ENCODE results near the gene HSH2D. TPM values are rescaled to one million over a fixed set of nuclear protein-coding genes. Genes with fewer than 3 reads are reported as not detected.
A peak's percentile ranks its signal among the peaks of the same experiment; 100 is the strongest.
"Not testable (repeated sequence)": the region's sequence is repeated elsewhere in the genome, so short reads cannot be mapped to it uniquely, and the experiment has no call there.

Gene HSH2D
- total RNA-seq, 1 donor from 2014 or later, result not detected

DNA sequence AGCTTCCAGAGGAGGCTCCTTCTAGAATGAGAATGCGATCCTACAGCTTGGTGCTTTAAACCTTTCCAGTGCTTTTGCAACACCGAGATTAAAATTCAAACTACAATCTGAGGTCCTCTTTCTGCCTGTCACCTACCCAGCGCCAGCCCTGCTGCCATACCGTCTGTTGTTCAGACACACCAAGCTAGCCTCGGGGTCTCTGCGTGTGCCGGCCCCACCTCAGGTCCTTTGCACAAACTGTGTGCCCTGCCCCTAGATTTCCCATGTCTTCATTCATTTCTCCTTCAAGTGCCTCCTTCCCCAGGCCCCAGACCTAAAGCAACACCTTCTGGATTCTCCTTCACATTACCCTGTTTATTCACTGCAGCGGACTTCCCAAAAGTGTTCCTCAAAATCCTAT lies 11.1 kb downstream of the HSH2D start:
- DNase-seq (ENCODE audit: low read depth in 2 of 2), result no peak

DNA sequence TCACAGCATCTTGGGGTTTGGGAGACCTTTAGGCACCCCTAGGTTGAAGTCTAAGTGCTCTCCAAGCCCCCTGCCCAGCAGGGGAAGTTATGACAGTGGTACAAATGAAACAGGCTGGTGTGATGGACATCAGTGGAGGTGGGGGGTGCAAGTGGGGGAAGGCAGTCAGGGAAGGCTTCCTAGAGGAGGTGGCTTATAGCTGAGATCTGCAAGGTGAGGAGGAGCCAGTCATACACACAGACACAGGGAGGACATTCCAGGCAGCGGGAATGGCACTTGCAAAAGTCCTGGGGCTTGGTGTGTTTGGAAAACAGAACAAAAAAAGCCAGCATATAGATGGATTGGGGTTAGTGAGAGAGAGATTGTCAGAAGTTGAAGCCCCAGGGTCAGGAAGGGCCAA lies 11.6 kb downstream of the HSH2D start:
- DNase-seq (ENCODE audit: low read depth in 2 of 2), result no peak

DNA sequence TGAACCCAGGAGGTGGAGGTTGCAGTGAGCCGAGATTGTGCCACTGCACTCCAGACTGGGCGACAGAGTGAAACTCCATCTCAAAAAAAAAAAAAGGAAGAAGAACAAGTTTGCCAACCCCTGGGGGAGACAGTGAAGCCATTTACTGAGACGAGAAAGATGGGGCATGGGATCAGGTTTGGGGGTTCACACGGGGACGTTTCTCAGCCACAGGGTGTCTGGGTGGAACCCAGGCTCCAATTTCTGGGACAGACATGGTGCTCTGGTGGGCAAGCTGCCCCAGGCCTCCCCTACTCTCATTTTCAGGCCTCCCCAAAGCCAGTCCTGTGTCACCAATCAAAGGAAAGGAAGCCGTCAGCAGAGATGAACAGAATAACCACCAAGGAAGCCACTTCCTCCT lies 13.4 kb downstream of the HSH2D start:
- no peak for DNase-seq (ENCODE audit: low read depth in 2 of 2)

DNA sequence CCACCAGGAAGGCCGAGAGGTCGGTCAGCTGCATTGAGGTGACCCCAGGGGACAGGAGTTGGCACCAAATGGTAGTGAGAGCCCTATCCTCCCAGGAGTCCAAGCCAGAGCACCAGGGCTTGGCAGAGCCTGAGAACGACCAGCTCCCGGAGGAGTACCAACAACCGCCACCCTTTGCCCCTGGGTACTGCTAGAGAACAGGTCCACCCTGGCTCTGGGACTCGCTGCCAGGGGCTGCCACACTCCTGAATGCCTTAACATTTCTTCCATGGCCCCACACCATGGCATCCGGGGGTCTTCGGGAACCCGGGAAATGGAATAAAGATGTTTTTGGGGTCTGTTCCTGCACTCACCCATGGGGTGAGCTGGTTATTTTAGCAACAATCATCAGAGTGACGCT lies 14.1 kb downstream of the HSH2D start:
- no peak for DNase-seq (ENCODE audit: low read depth in 2 of 2)

DNA sequence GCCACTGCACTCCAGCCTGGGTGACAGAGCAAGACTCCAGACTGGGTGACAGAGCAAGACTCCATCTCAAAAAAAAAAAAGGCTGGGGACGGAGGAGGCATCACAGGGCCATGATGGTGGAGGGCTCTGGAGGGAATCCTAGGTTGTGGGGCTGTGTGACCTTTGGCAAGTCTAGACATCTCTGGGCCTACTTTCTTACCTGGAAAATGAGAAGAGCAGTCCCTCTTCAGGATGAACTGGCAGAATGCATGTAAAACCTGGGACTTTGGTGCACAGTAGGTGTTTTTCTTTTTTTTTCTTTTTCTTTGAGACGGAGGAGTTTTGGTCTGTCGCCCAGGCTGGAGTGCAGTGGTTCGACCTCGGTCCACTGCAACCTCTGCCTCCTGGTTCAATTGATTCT lies 16.2 kb downstream of the HSH2D start:
- no peak for DNase-seq (ENCODE audit: low read depth in 2 of 2)

DNA sequence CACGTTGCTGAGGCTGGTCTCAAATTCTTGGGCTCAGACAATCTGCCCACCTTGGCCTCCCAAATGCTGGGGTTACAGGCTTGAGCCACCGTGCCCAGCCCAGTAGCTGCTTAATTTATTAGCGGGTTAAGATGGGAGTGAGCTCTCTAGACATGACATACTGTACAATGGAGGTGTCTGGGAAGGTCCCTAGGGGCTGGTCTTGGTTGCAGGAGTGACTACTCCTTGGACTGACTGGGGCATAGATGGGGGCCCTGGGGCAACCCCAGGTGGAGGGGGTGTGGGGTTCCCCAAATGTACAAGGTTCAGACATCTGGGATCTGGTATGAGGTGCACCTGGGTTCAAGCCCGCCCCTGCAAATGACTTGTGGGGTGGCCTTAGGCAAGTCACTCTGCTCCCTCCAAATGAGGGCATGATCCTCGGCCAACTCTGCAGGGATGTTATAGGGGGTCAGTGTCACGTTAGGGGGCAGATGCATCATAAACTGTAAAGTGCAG lies 17.0 kb downstream of the HSH2D start:
- DNase-seq (ENCODE audit: low read depth in 2 of 2), result no peak

DNA sequence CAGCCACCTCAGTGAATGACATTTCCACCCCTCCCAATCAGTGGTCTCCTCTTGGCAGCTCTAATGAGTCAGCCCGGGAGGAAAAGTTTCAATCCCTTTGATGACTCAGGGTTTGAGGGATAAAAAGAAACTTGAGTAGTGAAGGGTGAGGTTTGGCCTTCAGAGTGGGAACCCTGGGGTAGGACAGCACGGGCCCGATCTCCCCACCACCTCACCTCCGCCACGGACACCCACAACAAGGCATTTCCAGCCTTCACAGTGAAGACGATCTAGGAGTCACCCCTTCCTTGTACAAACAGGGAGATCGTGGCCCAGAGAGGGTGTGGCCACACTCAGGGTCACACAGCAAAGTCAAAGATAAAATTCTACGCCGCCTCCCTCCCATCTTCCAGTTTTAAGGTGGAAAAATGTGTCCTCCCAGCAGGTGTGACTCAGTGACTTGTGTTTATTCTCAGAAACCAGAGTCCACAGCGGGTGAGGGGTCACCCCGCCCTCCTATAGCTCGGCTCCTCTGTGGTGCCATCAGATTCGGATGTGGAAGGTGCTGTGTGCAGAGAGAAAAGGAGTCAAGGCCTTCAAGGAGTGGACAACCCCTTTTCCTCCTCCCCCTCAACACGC lies 17.6 kb downstream of the HSH2D start:
- peak in 1 of 2 donors; percentile 71 for DNase-seq (ENCODE audit: low read depth in 2 of 2)

DNA sequence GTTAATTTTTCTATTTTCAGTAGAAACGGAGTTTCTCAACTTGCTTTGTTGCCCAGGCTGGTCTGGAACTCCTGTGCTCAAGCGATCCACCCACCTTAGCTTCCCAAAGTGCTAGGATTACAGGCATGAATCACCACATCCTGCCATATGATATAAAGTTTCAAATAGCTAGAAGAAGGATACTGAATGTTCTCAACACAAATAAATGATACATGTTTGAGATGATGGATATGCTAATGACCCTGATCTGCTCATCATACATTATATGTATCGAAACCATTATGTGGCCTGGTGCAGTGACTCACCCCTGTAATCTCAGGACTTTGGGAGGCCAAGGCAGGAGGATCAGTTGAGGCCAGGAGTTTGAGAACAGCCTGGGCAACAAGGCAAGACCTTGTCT lies 18.4 kb downstream of the HSH2D start:
- peak; percentile 11 to 72 for DNase-seq (ENCODE audit: low read depth in 2 of 2)

DNA sequence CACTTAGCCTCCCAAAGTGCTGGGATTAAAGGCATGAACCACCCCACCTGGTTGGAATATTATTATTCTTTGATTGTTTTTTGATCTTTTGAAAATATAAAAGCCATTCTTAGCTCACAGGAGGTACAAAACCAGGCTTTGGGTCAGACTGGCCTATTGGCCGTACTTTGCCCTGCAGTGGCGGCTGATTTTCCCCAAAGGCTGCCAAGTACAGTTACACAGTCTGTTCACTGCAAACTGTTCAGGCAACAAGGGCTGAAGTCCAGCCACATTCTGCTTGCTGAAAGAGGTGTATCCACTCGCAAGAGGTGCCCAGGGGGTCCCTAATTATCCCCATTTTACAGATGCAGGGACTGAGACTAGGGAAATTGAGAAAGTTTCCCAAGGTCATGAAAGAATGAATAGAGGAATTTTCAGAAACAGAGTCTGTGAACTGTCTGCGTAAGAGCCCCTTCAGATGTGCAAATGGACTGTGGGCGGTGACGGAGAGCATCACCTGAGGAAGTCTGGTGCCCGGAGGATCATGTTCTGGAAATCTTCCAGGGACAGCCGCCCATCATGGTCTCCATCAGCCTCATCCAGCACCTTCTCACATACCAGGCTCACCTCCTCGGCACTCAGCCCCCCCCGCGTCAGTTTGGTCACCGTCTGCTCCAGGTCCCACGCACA lies 20.9 kb downstream of the HSH2D start:
- DNase-seq (ENCODE audit: low read depth in 2 of 2), result no peak

DNA sequence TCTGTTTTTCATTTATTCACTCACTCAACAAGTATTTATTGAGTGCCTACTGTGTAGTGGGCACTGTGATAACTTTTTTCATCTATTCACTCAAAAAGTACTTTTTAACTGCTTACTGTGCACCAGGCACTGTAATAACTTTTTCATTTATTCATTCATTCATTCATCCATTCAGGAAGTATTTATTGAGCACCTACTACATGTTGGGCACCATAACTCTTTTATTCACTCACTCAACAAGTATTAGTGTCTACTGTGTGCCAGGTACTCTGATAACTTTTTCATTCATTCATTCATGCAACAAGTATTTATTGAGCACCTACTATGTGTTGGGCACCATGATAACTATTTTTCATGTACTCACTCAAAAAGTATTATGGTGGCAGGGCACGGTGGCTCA lies 22.9 kb downstream of the HSH2D start:
- DNase-seq (ENCODE audit: low read depth in 2 of 2), result no peak

DNA sequence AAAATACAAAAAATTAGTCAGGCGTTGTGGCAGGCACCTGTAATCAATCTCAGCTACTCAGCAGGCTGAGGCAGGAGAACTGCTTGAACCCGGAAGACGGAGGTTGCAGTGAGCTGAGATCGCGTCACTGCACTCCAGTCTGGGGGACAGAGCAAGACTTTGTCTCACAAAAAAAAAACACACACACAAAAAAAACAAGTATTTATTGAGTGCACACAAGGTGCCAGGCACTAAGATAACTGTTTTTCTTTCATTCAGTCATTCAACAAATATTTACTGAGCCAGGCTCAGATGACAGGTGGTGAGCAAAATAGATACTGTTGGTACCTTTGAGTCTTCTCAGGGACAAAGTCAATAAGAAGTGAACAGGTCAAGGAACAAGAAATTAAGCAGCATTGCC lies 23.6 kb downstream of the HSH2D start:
- no peak for DNase-seq (ENCODE audit: low read depth in 2 of 2)

DNA sequence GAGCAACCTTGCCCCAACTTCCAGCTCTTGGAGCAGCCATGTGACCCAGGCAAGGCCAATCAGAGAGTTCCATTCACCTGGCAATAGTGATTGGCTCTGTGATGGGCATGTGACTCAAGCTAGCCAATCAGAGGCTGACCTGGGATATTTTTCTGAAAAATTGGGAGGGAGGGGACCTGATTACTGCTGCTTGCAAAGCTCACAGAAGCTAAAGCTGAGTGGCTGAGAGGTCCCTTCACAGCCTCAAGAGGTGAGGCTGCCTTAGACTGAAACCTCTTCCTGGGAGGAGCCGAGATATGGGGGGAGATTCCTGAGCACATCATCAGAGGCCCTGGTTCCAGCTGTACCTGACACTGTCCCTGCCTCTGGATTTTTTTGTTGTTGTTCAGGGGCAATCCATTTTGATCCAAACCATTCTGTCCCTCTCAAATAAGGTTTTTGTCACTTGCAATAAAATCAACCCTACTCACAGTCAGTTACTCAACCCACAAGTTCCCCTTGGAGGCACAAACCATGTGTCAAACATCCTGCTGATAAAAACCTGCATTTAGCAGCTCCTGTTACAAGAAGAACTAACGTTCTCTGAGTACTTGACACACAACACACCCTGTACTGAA lies 25.1 kb downstream of the HSH2D start:
- DNase-seq (ENCODE audit: low read depth in 2 of 2), result no peak

DNA sequence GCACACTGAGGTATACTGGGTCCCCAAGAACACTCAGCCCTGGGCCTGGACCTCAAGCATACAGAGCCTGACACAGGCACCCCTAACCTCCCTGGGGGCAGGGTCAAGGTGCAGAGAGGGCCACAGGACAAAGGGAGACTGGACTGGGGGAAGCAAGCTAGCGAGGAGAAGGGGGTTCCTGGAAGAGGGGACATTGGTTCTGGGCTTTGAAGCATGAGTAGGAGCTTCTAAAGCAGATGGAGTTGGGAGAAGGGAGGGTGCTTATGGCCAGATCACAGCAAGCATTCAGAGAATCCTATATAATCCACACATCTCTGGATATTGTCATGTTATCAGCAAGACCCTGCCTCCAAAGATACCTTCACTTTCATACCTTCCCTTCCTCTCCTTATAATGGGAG lies 26.6 kb downstream of the HSH2D start:
- no peak for DNase-seq (ENCODE audit: low read depth in 2 of 2)

DNA sequence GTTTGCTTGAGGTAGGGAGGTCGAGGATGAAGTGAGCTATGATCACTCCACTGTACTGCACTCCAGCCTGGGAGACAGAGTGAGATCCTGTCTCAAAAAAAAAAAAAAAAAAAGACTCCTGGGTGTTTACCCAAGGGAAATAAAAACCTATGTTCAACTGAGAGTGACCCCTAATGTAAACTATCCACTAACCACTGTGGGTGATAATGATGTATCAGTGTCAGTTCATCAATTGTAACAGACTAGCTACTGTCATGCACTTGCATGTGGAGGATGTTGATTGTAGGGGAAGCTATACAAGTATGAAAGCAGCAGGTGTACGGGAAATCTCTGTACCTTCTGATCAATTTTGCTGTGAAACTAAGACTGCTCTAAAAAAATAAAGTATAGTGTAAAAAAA lies 32.5 kb downstream of the HSH2D start:
- DNase-seq (ENCODE audit: low read depth in 2 of 2), result no peak

DNA sequence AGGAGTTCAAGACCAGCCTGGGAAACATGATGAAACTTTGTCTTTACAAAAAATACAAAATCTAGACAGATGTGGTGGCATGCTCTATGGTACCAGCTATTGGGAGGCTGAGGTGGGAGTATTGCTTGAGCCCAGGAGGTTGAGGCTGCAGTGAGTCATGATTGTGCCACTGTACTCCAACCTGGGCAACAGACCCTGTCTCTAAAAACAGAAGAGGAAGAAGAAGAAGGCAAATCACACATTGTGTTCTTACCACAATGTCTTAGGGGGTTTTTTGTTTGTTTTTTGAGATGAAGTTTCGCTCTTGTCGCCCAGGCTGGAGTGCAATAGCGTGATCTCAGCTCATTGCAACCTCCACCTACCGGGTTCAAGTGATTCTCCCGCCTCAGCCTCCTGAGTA lies 35.4 kb downstream of the HSH2D start:
- not testable (repeated sequence) for DNase-seq (ENCODE audit: low read depth in 2 of 2)

DNA sequence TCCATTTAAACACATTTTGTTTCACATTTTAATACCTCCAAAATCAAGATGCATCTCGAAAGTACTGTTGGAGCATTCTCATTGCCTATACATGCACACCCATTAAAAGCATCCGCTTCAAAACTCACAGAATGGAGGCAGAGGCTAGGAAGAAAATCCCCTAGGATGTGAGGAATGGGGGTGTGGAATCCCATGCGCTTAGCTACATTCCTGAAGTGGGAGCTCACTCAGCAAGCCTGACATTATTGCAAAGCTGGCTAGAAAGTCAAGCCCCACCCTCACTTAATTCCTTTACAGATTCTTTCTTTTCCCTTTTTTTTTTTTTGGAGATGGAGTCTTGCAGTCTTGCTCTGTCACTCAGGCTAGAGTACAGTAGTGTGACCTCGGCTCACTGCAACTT lies 37.1 kb downstream of the HSH2D start:
- no peak for DNase-seq (ENCODE audit: low read depth in 2 of 2)

DNA sequence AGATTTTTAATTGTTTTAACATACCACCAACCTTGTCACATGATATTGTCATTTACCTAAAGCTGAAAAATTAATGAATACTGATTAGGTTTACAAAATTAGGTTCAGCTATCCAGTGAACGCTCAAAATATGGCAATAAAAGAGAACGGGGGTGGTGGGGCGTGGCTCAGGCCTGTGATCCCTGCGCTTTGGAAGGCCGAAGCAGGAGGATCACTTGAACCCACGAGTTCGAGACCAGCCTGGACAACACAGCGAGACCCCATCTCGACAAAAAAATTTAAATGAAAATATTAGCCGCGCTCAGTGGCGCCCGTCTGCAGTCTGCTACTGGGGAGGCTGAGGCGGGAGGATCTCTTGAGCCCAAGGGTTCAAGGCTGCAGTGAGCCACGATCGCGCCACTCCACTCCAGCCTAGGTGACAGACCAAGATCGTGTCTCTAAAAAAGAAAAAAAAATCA lies 41.2 kb downstream of the HSH2D start:
- DNase-seq (ENCODE audit: low read depth in 2 of 2), result no peak

DNA sequence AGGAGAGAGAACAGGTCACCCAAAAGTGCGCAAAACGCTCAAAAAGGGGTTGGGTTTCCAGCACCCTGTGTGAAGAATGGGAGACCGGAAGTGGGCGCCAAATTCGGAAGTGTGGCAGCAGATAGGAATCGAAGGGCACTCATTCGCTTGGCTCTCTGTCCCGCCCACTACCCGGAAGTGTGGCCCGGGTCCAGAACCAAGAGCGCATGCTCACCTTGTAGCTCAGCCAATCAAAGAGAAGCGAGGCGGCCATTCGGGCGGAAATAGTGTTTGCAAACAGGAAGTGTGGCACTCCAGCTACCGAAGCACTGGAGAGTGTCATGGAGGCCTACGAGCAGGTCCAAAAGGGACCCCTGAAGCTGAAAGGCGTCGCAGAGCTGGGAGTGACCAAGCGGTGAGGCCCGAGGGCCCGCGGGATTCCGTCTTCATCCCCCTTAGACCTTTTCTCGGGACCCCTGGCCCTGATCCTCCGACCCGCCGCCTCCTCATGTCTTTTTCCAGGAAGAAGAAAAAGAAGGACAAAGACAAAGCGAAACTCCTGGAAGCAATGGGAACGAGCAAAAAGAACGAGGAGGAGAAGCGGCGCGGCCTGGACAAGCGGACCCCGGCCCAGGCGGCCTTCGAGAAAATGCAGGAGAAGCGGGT lies 41.8 kb downstream of the HSH2D start, which contains the start of gene FAM32A:
FAM32A (plus strand) TSS at position 288 of the 645 bp plus-strand sequence; CDS start at position 321, 33 bp downstream.
- DNase-seq (ENCODE audit: low read depth in 2 of 2), result peak; percentile 99

DNA sequence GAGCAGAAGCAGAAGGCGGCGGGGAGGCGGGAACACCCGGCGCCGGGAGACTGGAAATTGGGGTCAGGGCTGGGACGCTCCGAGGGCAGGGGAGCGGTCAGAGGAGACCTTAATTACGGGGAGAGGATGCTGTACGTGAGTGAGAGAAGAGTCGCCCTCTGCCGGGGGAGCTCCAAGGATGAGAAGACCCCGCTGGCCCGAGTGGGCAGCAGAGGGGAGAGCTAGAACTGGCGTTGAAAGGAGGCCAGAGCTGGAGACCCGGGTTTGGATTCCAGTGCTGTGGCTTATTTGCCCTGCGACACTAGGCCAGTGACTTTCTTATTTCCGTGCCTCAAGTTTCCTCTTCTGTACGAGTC lies 42.3 kb downstream of the HSH2D start:
- DNase-seq (ENCODE audit: low read depth in 2 of 2), result peak; percentile 57 to 66

DNA sequence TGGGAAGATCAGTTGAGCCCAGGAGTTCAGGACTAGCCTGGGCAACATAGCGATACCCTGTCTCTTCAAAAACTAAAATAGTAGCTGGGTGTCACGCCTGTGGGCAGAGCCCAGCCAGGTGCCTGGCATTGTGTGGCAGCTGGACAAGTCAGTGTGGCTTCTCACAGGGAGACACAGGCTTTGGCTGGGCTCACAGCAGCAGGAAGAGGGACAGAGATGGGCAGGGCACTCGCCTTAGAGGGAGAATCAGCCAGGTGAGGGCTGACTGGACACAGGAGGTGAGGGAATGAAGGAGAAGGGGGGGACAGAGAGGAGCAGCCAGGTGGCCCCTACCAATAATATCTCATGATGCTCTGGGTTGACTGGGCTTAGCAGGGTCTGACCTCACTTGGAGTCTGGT lies 45.0 kb downstream of the HSH2D start:
- DNase-seq (ENCODE audit: low read depth in 2 of 2), result no peak

DNA sequence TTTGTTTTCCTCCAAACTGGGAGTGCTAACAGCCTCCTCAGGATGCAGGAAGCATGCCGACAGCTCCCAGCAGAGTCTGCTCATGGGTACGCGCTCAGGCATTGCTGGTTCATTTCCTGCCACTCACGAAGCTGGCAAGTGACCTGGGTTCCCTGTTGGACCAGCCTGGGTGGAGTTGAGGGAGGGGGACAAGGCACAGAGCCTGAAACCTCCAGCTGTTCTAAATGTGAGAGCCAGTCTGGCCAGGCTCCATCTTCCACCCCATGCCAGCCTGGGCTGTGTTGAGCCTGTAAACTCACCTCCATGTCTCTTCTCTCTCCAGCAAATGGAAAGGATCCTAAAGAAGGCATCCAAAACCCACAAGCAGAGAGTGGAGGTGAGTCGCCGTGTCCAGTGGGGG lies 46.7 kb downstream of the HSH2D start:
- peak in 1 of 2 donors; percentile 14 for DNase-seq (ENCODE audit: low read depth in 2 of 2)

DNA sequence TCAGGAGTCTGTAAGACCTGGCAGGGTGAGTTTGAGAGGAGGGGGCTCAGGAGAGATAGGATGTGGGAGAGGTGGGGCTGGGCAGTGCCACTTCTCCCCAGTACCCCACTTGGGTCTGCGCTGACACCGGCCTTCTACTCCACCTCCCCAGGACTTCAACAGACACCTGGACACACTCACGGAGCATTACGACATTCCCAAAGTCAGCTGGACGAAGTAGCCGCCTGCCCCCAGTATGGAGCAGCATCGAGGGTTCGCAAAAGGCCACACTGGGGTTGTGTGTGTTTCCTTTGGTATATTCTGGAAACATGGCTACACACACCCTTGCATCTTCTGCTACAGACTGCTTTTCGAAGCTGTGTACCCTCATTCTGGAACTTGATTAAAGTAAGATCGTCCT lies 47.3 kb downstream of the HSH2D start:
- no peak for DNase-seq (ENCODE audit: low read depth in 2 of 2)

Data from lung microvascular endothelial cell (primary cell).